ENCODE measurements around the gene FBXO9.

GRCh38 chr6:53028467-53028866 is 36.7 kb upstream of the FBXO9 start:
- no peak for TF ChIP-seq CTCF (IDR thresholded peaks at IDR 0.05; ENCODE audit: control extremely low read depth in 1 of 3, insufficient read depth in 1 of 3, low read depth in 1 of 3, low read length in 3 of 3)
- TF ChIP-seq EP300 (IDR thresholded peaks at IDR 0.05; ENCODE audit: borderline replicate concordance in 1 of 2, low read depth in 2 of 2, low read length in 2 of 2): no peak
- TF ChIP-seq POLR2AphosphoS5 (IDR thresholded peaks at IDR 0.05; ENCODE audit: low read depth, low read length): no peak
- no peak for TF ChIP-seq POLR2A (IDR thresholded peaks at IDR 0.05; ENCODE audit: control extremely low read depth in 1 of 2, low read depth in 2 of 2, low read length in 2 of 2)
- no peak for TF ChIP-seq GTF2F1 (IDR thresholded peaks at IDR 0.05; ENCODE audit: borderline replicate concordance, low read depth, low read length)
- no peak for TF ChIP-seq USF2 (IDR thresholded peaks at IDR 0.05; ENCODE audit: low read length)
- no peak for TF ChIP-seq MAX (IDR thresholded peaks at IDR 0.05)
- TF ChIP-seq SP2 (IDR thresholded peaks at IDR 0.05; ENCODE audit: low read length): no peak
- no peak for TF ChIP-seq FOSL1 (IDR thresholded peaks at IDR 0.05; ENCODE audit: insufficient read depth, low read depth, low read length)
- TF ChIP-seq EZH2 (IDR thresholded peaks at IDR 0.05; ENCODE audit: low read depth, low read length, severe bottlenecking): no peak
- no peak for TF ChIP-seq JUND (IDR thresholded peaks at IDR 0.05; ENCODE audit: low read length)
- TF ChIP-seq SRF (IDR thresholded peaks at IDR 0.05; ENCODE audit: low read depth, low read length): no peak
- no peak for TF ChIP-seq SP1 (IDR thresholded peaks at IDR 0.05; ENCODE audit: low read depth, low read length)
